DOHH2 (cell line): ENCODE measurements around the gene CEP57L1.
"Not testable (repeated sequence)": the region's sequence is repeated elsewhere in the genome, so short reads cannot be mapped to it uniquely, and the experiment has no call there.

ENCODE experiments used
- H3F3A ChIP-seq: fragments of 200-600 bp; sonication (generic), shearing (Covaris generic); 2 replicates; pipeline ENCODE4 v1.6.0; 2016; ENCODE audit warnings: antibody characterized with exemption, mild to moderate bottlenecking; ENCODE audit not compliant: control insufficient read depth, insufficient read depth
- H3K27ac ChIP-seq: fragments of 200-600 bp; sonication (generic); 2 replicates; pipeline ENCODE4 v1.5.1; 2014; ENCODE audit warnings: low read depth, mild to moderate bottlenecking, low read length, moderate library complexity
- H3K27me3 ChIP-seq: fragments of 200-600 bp; sonication (generic); 2 replicates; pipeline ENCODE4 v1.6.1; 2014; ENCODE audit warnings: mild to moderate bottlenecking, low read length, mixed read lengths; ENCODE audit not compliant: control insufficient read depth
- H3K36me3 ChIP-seq: fragments of 200-600 bp; sonication (generic); 2 replicates; pipeline ENCODE4 v1.6.1; 2014; ENCODE audit warnings: mild to moderate bottlenecking, low read length, moderate library complexity, mixed read lengths; ENCODE audit not compliant: control insufficient read depth
- H3K4me1 ChIP-seq: fragments of 200-600 bp; sonication (generic); 2 replicates; pipeline ENCODE4 v1.6.1; 2014; ENCODE audit warnings: mild to moderate bottlenecking, low read length, mixed read lengths; ENCODE audit not compliant: control insufficient read depth
- H3K4me2 ChIP-seq: fragments of 200-600 bp; sonication (generic); 2 replicates; pipeline ENCODE4 v1.6.0; 2014; ENCODE audit warnings: mild to moderate bottlenecking, low read length, moderate library complexity
- H3K4me3 ChIP-seq: fragments of 200-600 bp; sonication (generic); 2 replicates; pipeline ENCODE4 v1.5.1; 2014; ENCODE audit warnings: mild to moderate bottlenecking, low read length, mixed read lengths
- H3K79me2 ChIP-seq: fragments of 200-600 bp; sonication (generic); 2 replicates; pipeline ENCODE4 v1.6.1; 2014; ENCODE audit warnings: mild to moderate bottlenecking, low read length, mixed read lengths; ENCODE audit not compliant: control insufficient read depth
- H3K9me2 ChIP-seq: fragments of 200-600 bp; sonication (generic); replicated peaks from 2 replicates; pipeline ENCODE4 v1.6.1; 2014; ENCODE audit warnings: mild to moderate bottlenecking, low read length, mixed read lengths; ENCODE audit not compliant: control insufficient read depth
- H3K9me3 ChIP-seq: fragments of 200-600 bp; sonication (generic); 2 replicates; pipeline ENCODE4 v1.6.1; 2014; ENCODE audit warnings: antibody characterized with exemption, low read length, mixed read lengths; ENCODE audit not compliant: control insufficient read depth, insufficient read depth
- H4K20me1 ChIP-seq: fragments of 200-600 bp; sonication (generic); 2 replicates; pipeline ENCODE4 v1.6.0; 2014; ENCODE audit warnings: low read depth, mild to moderate bottlenecking, antibody characterized with exemption, low read length, moderate library complexity; ENCODE audit not compliant: control insufficient read depth, insufficient read depth
- EZH2phosphoT487 ChIP-seq: fragments of 200-600 bp; sonication (generic); IDR thresholded peaks from 2 replicates; pipeline ENCODE4 v1.6.1; 2017; ENCODE audit warnings: borderline replicate concordance, mild to moderate bottlenecking, antibody characterized with exemption, low read length, moderate library complexity, mixed read lengths
- TF ChIP-seq, protein P1 (sequence below): fragments of 200-600 bp; sonication (generic); IDR thresholded peaks from one replicate; pipeline ENCODE4 v1.5.1; 2014; ENCODE audit warnings: antibody characterized with exemption, mild to moderate bottlenecking, low read depth, low read length; ENCODE audit not compliant: poor library complexity, severe bottlenecking

The CEP57L1 gene

DNA sequence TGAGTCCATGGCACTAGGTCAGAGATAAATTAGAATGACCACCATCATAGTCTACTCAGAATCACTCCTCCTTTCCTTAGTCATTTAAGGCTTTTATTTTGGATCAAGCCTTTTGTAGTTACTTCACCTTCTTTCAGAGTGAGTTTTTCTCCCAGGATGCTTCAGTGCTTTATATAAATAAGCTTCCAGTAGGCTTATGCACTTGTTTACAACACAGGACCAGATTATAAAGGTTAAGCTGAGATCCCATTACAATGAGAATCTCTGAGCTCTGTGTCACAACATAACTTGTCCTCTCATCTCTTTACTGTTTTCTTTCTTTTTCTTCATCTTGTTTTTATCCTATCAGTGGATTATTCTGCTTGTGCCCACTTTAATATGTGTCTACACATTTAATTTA, 47.9 kb downstream of the CEP57L1 start:
- H3K4me1 ChIP-seq = no peaks in the 10 kb centered on the region
- H3K9me2 ChIP-seq = no peaks in the 10 kb centered on the region
- TF ChIP-seq, protein P1, sequence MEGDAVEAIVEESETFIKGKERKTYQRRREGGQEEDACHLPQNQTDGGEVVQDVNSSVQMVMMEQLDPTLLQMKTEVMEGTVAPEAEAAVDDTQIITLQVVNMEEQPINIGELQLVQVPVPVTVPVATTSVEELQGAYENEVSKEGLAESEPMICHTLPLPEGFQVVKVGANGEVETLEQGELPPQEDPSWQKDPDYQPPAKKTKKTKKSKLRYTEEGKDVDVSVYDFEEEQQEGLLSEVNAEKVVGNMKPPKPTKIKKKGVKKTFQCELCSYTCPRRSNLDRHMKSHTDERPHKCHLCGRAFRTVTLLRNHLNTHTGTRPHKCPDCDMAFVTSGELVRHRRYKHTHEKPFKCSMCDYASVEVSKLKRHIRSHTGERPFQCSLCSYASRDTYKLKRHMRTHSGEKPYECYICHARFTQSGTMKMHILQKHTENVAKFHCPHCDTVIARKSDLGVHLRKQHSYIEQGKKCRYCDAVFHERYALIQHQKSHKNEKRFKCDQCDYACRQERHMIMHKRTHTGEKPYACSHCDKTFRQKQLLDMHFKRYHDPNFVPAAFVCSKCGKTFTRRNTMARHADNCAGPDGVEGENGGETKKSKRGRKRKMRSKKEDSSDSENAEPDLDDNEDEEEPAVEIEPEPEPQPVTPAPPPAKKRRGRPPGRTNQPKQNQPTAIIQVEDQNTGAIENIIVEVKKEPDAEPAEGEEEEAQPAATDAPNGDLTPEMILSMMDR = no peak
- TF ChIP-seq EZH2phosphoT487 = no peak
- H3K9me3 ChIP-seq = no peaks in the 10 kb centered on the region
- no peaks in the 10 kb centered on the region for H4K20me1 ChIP-seq
- H3K27me3 ChIP-seq = no peaks in the 10 kb centered on the region
- H3K27ac ChIP-seq = no peak overlapping the region
- H3K36me3 ChIP-seq = no peaks in the 10 kb centered on the region
- no peak overlapping the region for H3K4me3 ChIP-seq
- H3F3A ChIP-seq = no peaks in the 10 kb centered on the region
- H3K4me2 ChIP-seq = no peak overlapping the region
- H3K79me2 ChIP-seq = no peaks in the 10 kb centered on the region

DNA sequence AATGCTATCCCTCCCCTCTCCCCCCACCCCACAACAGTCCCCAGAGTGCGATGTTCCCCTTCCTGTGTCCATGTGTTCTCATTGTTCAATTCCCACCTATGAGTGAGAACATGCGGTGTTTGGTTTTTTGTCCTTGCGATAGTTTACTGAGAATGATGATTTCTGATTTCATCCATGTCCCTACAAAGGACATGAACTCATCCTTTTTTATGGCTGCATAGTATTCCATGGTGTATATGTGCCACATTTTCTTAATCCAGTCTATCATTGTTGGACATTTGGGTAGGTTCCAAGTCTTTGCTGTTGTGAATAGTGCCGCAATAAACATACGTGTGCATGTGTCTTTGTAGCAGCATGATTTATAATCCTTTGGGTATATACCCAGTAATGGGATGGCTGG, 52.9 kb downstream of the CEP57L1 start:
- H3K9me3 ChIP-seq, H4K20me1 ChIP-seq, H3F3A ChIP-seq, H3K4me3 ChIP-seq, H3K4me2 ChIP-seq, H3K36me3 ChIP-seq, H3K27ac ChIP-seq, H3K79me2 ChIP-seq, H3K9me2 ChIP-seq, H3K27me3 ChIP-seq, H3K4me1 ChIP-seq: not testable (repeated sequence)

DNA sequence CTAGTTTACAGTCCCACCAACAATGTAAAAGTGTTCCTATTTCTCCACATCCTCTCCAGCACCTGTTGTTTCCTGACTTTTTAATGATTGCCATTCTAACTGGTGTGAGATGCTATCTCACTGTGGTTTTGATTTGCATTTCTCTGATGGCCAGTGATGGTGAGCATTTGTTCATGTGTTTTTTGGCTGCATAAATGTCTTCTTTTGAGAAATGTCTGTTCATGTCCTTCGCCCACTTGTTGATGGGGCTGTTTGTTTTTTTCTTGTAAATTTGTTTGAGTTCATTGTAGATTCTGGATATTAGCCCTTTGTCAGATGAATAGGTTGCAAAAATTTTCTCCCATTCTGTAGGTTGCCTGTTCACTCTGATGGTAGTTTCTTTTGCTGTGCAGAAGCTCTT, 53.4 kb downstream of the CEP57L1 start:
- H4K20me1 ChIP-seq, H3K79me2 ChIP-seq, H3K27ac ChIP-seq: not testable (repeated sequence)

DNA sequence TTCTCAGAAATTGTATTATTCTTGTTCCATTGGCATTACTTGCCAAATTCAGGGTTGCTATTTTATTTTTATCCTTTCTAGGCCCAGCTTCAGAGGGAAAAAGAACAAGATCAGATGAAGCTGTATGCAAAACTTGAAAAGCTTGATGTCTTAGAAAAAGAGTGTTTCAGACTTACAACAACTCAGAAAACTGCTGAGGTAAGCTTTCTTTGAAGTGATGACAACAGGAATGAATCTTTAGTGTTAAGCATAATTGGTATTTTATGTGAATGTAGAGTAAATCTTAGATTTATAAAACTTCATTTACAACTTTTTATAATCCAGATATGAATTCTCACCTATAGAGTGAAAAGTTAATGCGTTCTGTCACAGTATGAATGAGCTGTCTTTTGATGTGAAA, 58.4 kb downstream of the CEP57L1 start:
- H4K20me1 ChIP-seq = no peaks in the 10 kb centered on the region
- peaks cover 4% of the 10 kb centered on the region; the same call in 1 of the 2 replicates for H3K36me3 ChIP-seq
- no peaks in the 10 kb centered on the region for H3K9me3 ChIP-seq
- no peak overlapping the region for H3K4me3 ChIP-seq
- H3K9me2 ChIP-seq = no peaks in the 10 kb centered on the region
- H3K4me1 ChIP-seq = no peaks in the 10 kb centered on the region
- no peak overlapping the region for H3K27ac ChIP-seq
- H3K27me3 ChIP-seq = no peaks in the 10 kb centered on the region
- no peaks in the 10 kb centered on the region for H3K79me2 ChIP-seq
- no peak overlapping the region for H3K4me2 ChIP-seq
- TF ChIP-seq, protein P1 = no peak
- no peak for TF ChIP-seq EZH2phosphoT487
- no peaks in the 10 kb centered on the region for H3F3A ChIP-seq

More for the DNA sequence above, 53.4 kb downstream of the CEP57L1 start:
- H3K4me1 ChIP-seq, H3K9me3 ChIP-seq, H3K27me3 ChIP-seq, H3K4me3 ChIP-seq, H3K36me3 ChIP-seq, H3F3A ChIP-seq, H3K4me2 ChIP-seq, H3K9me2 ChIP-seq: not testable (repeated sequence)
